GM21528 (cell line): ENCODE results near the gene BPIFB6.

Experiments
- ATAC-seq: cut with Tn5 transposase; IDR thresholded peaks from one replicate; pipeline ENCODE4 v1.9.1; 2021; ENCODE audit warnings: mild to moderate bottlenecking, moderate library complexity; ENCODE audit not compliant: unreplicated experiment, low FRiP score

BPIFB6 gene, protein sequence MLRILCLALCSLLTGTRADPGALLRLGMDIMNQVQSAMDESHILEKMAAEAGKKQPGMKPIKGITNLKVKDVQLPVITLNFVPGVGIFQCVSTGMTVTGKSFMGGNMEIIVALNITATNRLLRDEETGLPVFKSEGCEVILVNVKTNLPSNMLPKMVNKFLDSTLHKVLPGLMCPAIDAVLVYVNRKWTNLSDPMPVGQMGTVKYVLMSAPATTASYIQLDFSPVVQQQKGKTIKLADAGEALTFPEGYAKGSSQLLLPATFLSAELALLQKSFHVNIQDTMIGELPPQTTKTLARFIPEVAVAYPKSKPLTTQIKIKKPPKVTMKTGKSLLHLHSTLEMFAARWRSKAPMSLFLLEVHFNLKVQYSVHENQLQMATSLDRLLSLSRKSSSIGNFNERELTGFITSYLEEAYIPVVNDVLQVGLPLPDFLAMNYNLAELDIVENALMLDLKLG

DNA sequence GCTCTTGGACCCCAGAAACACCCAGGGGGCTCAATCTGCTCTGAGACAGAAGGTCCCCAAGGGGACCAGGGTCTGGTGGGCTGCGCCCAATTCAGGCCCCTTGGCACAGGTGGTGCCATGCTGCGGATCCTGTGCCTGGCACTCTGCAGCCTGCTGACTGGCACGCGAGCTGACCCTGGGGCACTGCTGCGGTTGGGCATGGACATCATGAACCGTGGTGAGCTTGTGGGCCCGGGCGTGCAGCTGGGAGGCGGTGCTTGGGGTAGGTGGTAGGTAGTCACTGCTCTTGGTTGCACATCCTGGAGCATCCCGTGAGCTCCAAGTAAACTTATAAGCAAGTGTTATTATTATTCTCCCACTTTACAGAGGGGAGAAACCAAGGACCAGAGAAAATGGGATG lies at the start of gene BPIFB6:
TSS of gene BPIFB6 (plus strand) at position 118 of the 400 bp plus-strand sequence. CDS start at position 118, 0 bp downstream.
- no peak for ATAC-seq

DNA sequence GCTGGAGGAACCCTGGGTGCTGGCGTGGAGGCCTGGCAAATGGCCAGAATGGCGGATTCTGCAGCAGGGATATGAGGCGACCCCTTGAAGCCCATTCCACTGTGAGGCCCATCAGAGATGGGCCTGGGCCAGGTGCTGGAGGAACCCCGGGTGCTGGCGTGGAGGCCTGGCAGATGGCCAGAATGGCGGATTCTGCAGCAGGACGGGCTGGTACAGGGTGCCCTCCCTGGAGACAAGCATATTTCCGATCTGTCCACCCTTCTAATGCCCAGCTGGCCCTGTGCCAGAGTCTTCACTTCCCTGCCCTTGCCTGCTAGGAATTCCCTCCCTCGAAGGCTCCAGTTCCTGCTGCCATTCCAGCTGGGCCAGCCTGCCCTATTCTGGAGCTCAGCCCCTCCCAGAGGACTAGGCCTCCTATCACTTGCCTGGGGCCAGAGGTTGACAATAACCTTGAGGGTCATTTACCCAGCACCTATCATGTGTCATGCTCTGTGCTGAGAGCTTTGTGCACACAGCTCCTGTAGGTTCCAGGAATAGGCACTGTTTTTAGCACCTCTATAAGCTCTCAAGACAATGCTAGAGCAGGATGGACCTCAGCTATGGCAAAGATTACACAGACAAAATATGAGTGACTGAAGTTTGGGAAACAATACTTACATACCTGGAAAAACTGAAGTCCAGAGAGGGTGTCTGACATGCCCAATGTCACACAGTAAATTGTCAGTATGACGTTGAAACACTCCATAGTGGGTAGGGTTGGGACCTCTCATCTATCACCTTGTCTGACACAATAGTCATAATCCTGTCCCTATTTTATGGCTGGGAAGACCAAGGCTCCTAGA lies 48.6 kb upstream of the BPIFB6 start:
- no peak for ATAC-seq

DNA sequence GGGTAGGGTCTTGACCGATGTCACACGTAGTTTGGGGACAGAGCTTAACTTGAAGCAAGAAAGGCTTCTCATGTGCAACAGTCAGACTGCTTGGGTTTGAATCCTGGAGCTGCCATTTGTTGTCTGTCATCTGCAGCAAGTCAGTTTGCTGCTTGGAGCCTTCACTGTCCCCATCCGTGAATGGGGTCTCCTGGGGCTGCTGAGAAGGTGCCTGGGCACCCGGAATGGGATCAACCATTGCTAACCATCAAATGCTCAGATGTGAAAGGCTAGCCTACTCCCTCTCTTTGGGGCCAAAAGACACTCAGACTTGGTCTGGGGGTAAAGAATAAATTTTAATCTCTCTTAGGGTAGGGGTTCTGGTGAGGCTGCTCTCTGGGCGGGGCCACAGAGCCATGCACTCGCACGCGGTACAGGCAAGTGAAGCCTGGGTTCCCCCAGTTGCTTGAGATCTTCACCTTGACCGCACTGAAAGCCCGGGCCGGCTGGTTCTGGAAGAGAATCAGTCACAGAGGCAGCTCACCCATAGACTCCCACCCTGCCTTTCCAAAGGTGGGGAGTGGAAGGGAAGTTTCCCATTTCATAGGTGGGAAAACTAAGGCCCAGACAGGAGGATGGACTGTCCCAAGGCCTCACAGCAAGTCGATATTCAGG lies 47.9 kb upstream of the BPIFB6 start:
- ATAC-seq: no peak

- no peak for ATAC-seq
Observed at GRCh38 chr20:32984196-32984595, 47.3 kb upstream of the BPIFB6 start.

GRCh38 chr20:32984631-32985354 lies 46.7 kb upstream of the BPIFB6 start:
- no peak for ATAC-seq

GRCh38 chr20:32985596-32985995 lies 45.9 kb upstream of the BPIFB6 start:
- no peak for ATAC-seq

GRCh38 chr20:32986331-32986966 lies 45.0 kb upstream of the BPIFB6 start:
- no peak for ATAC-seq

DNA sequence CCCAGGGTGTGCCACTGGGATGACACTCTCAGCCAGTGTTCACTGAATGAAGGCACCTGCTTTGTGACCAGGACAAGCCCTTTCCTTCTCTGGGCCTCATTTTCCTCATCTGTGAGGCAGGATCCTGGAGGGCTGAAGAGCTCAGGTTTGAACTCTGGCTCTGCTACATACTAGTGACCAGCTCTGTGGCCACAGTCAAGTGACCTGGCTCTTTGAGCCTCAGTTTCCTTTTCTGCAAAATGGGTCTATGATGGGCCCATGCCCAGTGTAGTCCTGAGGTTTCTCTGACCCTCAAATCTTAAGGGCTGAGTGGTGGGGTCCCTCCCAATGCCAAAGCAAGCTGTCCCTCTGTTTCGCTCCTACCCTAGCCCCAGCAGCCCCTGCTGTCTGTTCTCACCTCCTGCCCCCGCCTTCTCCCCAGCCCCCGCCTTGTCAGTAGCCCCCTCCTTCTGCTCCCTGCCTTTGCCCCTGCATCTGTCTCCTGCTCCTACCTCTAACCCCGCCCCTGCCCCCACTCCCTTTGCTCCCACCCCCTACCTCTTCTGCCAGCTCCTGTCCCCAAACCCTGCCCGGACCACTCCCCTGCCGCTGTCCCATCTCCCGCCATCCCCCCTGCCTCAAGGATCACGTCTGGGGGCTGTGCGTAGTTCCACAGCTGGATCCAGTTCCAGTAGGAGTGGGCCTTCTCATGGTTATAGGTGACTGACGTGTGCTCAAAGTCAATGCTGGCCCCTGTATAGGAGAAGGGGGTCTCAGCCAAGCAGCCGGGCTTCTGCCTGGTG lies 44.2 kb upstream of the BPIFB6 start:
- ATAC-seq: no peak

GRCh38 chr20:32988008-32988407 lies 43.4 kb upstream of the BPIFB6 start:
- ATAC-seq: no peak

DNA sequence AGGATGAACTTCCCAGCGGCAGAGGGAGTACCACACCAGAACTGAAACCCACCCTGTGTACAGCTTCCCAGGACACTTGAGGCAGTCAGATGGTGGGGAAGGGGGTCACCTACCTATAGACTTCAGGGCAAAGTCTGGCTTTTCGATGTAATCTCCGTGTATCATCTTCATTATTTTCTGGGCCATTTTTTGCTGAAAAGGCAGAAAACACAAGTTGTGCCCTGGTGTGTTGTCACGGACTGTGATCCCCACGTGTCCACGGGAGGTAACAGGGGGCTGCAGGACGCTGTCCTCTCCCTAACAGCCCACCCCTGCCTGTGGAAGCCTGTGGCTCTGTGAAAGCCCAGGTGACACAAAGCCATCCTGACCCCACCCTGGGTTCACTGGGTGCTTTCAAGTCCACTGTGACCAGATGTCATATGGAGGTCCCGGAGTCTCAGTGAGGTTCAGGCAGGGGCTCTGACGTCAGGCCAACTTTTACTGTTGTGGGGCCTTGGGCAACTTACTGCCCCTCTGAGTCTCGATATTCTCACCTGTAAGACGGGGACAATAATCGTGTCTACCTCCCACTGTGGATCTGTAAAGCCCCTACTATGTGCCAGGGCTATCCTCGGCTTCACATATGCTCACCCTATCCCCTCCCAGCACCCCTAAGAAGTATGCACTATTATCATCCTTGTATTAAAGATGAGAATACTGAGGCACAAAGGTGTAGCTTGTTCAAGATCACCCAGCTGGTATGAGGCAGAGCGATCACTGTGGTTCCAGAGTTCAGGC lies 41.8 kb upstream of the BPIFB6 start:
- ATAC-seq: no peak

- ATAC-seq: no peak
Observed at GRCh38 chr20:32990426-32990825, 41.0 kb upstream of the BPIFB6 start.

GRCh38 chr20:32991383-32991782 lies 40.1 kb upstream of the BPIFB6 start:
- ATAC-seq: no peak

- no peak for ATAC-seq
Observed at GRCh38 chr20:32991792-32992641, 39.4 kb upstream of the BPIFB6 start.

- no peak for ATAC-seq
Observed at GRCh38 chr20:32993496-32994050, 37.9 kb upstream of the BPIFB6 start.

GRCh38 chr20:32995802-32996201 lies 35.6 kb upstream of the BPIFB6 start:
- no peak for ATAC-seq

- ATAC-seq: no peak
Observed at GRCh38 chr20:32997431-32997830, 34.0 kb upstream of the BPIFB6 start.

GRCh38 chr20:32999603-33000250 lies 31.7 kb upstream of the BPIFB6 start:
- ATAC-seq: no peak
